ENCODE measurements around the gene PRAF2. TPM values are rescaled to one million over a fixed set of nuclear protein-coding genes. Genes with fewer than 3 reads are reported as not detected.

PRAF2 gene
- total and polyA plus RNA-seq, 2 of the 13 experiments (the other 11 are each of a cell fraction or from before 2014, with no cell fraction given) = 0.33 to 2.6 TPM

GRCh38 chrX:49061916-49062315 is 11.9 kb downstream of the PRAF2 start (continued):
- TF ChIP-seq KIAA2018 (CRISPR knock-in tag; IDR thresholded peaks at IDR 0.05; ENCODE audit: borderline replicate concordance) = no peak
- TF ChIP-seq NFE2L2 (IDR thresholded peaks at IDR 0.05; ENCODE audit: low read length) = no peak

- H3K27me3 ChIP-seq (ENCODE audit: control insufficient read depth in 1 of 2, insufficient read depth in 2 of 2, low read length in 2 of 2) = no peaks in the 10 kb centered on the region
- no peak overlapping the region for H2AFZ ChIP-seq (ENCODE audit: low read length)
- no peak overlapping the region for H3K9ac ChIP-seq (ENCODE audit: insufficient read depth, low read depth, low read length)
- BruUV-seq (replicated peaks) = no TSS peak
- no peak overlapping the region for H3K4me2 ChIP-seq (ENCODE audit: low read depth, low read length)
- H3K9me3 ChIP-seq (ENCODE audit: low read length) = no peaks in the 10 kb centered on the region
- no peaks in the 10 kb centered on the region for H3K79me2 ChIP-seq (ENCODE audit: insufficient read depth, low read length)
- in situ Hi-C loops (cut with HindIII; ENCODE audit: extremely low pct_ligation_motif_present, low pct_unique_long_range_greater_than_20kb) = no loop called here
- DNase-seq (ENCODE audit: low spot score) (no peak), ATAC-seq (no peak), FAIRE-seq (no peak)
- TF ChIP-seq MTERF4 (CRISPR knock-in tag; IDR thresholded peaks at IDR 0.05) = no peak
- TF ChIP-seq GZF1 (CRISPR knock-in tag; IDR thresholded peaks at IDR 0.05) = no peak
- no peak for TF ChIP-seq PHF8 (CRISPR knock-in tag; IDR thresholded peaks at IDR 0.05)
- no peak for TF ChIP-seq TBX2 (CRISPR knock-in tag; IDR thresholded peaks at IDR 0.05; ENCODE audit: borderline replicate concordance)
- no peak for TF ChIP-seq EEA1 (CRISPR knock-in tag; IDR thresholded peaks at IDR 0.05; ENCODE audit: borderline replicate concordance)
- no peak for TF ChIP-seq ZBTB7B (CRISPR knock-in tag; IDR thresholded peaks at IDR 0.05)
- no peak for TF ChIP-seq TBL1XR1 (IDR thresholded peaks at IDR 0.05; ENCODE audit: borderline replicate concordance, low read length, partially characterized antibody)
- TF ChIP-seq JUNB (CRISPR knock-in tag; IDR thresholded peaks at IDR 0.05; ENCODE audit: borderline replicate concordance) = no peak
- no peak for TF ChIP-seq XRCC5 (optimal IDR thresholded peaks at IDR 0.05; ENCODE audit: low read length)
- no peak for TF ChIP-seq ZNF292 (CRISPR knock-in tag; IDR thresholded peaks at IDR 0.05; ENCODE audit: borderline replicate concordance, low read depth)
- no peak for TF ChIP-seq IRF2 (CRISPR knock-in tag; IDR thresholded peaks at IDR 0.05)
- ChIA-PET CTCF (ENCODE audit: low intra/inter-chr PET ratio, low total read pairs) (no interaction called here), POLR2A (no interaction called here)
- intact Hi-C loops (cut with micrococcal nuclease; ENCODE audit: unreplicated experiment) = no loop called here
- no peaks in the 10 kb centered on the region; a peak in 2 of 5 replicates for H3K36me3 ChIP-seq (replicated peaks in 1 of 2; ENCODE audit: control insufficient read depth in 1 of 2, insufficient read depth in 2 of 2, low read length in 2 of 2)
- H3K4me3 ChIP-seq (replicated peaks in 1 of 3; ENCODE audit: insufficient read depth in 1 of 3, low read depth in 2 of 3, low read length in 3 of 3) = no peak overlapping the region
- peaks cover 26% of the 10 kb centered on the region for H3K4me1 ChIP-seq (ENCODE audit: insufficient read depth, low read length)
- H4K20me1 ChIP-seq (ENCODE audit: insufficient read depth, low read length) = no peaks in the 10 kb centered on the region
- WGBS (ENCODE audit: low lambda C conversion rate) = 96% methylated on average over 5 of the region's 7 CpGs
- no peak overlapping the region for H3K27ac ChIP-seq (ENCODE audit: extremely low read length, insufficient read depth, low read length)
Measured at GRCh38 chrX:49061490-49061889, 12.3 kb downstream of the PRAF2 start.
